HG03103 (cell line): ENCODE results near the gene CUEDC1.

Experiments used
- ATAC-seq: cut with Tn5 transposase; IDR thresholded peaks from one replicate; pipeline ENCODE4 v1.9.1; 2021; ENCODE audit warnings: low read depth; ENCODE audit not compliant: unreplicated experiment

Gene CUEDC1

GRCh38 chr17:57814421-57814820 is 140.8 kb downstream of the CUEDC1 start:
- ATAC-seq: no peak

GRCh38 chr17:57811638-57812280 is 143.5 kb downstream of the CUEDC1 start:
- ATAC-seq: no peak
